A549 (cell line): ENCODE measurements around the gene SLCO3A1.

Experiments
- CEBPB ChIP-seq, 2 experiments: fragments of >200 bp in 1 of 2; sonication (Bioruptor Twin) in 1 of 2; formaldehyde crosslinking in 1 of 2; IDR thresholded peaks; 2 replicates each; pipeline ENCODE4 v1.6.1; 2012 to 2016
- CTCF ChIP-seq: fragments of >200 bp; sonication (Bioruptor Twin); formaldehyde crosslinking; IDR thresholded peaks from 3 replicates; pipeline ENCODE4 v1.5.1; 2016
- HMGXB4 ChIP-seq: fragments of 250-450 bp; sonication (Bioruptor Pico); IDR thresholded peaks from 2 replicates; pipeline ENCODE4 v1.5.0; 2021; ENCODE audit warnings: mild to moderate bottlenecking, moderate library complexity, borderline replicate concordance
- JUNB ChIP-seq: fragments of >200 bp; sonication (Bioruptor Twin); formaldehyde crosslinking; IDR thresholded peaks from 2 replicates; pipeline ENCODE4 v1.6.1; 2016
- MAX ChIP-seq: IDR thresholded peaks from 2 replicates; pipeline ENCODE4 v1.6.1; 2012
- NFE2L2 ChIP-seq: fragments of 150-350 bp; conservative IDR thresholded peaks from 2 replicates; pipeline ENCODE4 v1.6.1; 2014; ENCODE audit warnings: low read length
- RCOR1 ChIP-seq: fragments of 150-350 bp; IDR thresholded peaks from 2 replicates; pipeline ENCODE4 v1.6.1; 2014; ENCODE audit warnings: antibody characterized with exemption, low read length, low read depth
- SMC3 ChIP-seq: fragments of >200 bp; sonication (Bioruptor Twin); formaldehyde crosslinking; IDR thresholded peaks from 3 replicates; pipeline ENCODE4 v1.6.1; 2018; ENCODE audit warnings: inconsistent platforms

- TF ChIP-seq RCOR1 (no peak), CEBPB (IDR thresholded peaks at IDR 0.05) (no peak), NFE2L2 (no peak), CTCF (no peak), HMGXB4 (CRISPR knock-in tag) (no peak), JUNB (no peak), SMC3 (no peak), MAX (no peak)
These were observed 91.9 kb downstream of the SLCO3A1 start for GRCh38 chr15:91945385-91945784.
